ENCODE results near the gene MYO1E.
"Not testable (repeated sequence)": the region's sequence is repeated elsewhere in the genome, so short reads cannot be mapped to it uniquely, and the experiment has no call there.

Gene MYO1E

GRCh38 chr15:59290295-59291212 lies 82.1 kb downstream of the MYO1E start:
- DNase-seq: no peak

DNA sequence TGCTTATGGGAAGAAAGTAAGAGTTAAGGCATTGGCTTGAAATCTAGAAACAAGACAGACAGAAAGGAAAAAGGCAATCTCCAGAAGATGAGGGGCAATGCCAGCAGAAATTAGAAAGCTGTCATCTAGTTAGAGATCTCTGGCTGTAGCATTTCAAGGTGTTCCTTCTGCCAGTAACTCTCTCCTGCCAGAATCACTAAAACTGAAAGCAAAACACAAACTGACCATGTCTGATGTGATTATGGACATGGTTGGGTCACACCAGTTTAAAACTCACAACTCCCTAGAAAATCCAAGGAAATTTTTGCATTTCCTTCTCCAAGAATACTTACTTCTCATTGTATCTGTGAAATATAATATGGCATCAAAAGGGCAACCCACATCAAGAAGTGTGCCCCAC lies 83.1 kb downstream of the MYO1E start:
- no peak for DNase-seq

GRCh38 chr15:59283717-59284391 lies 88.8 kb downstream of the MYO1E start:
- no peak for DNase-seq

- DNase-seq: no peak
These were observed 89.9 kb downstream of the MYO1E start for GRCh38 chr15:59282515-59283337.

GRCh38 chr15:59281699-59282098 lies 91.0 kb downstream of the MYO1E start:
- no peak for DNase-seq

DNA sequence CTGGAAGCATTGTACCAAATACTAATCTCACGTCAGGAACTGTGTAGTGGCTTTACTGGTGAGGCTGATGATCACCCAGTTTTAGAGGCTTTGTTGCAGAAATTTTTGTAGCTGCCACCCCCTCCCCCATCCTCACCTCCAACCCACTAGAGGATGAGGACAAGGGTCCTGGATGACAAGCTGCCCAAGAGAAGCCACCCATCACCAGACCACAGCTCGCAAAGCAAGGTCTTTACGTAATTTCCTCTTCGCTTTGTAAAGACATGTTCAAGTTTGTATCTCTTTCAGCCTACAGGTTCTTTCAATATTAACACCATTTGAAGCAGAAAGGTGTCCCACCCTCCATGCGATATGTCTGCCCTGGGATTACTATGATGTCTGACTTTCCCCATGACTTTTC lies 91.8 kb downstream of the MYO1E start:
- no peak for DNase-seq

DNA sequence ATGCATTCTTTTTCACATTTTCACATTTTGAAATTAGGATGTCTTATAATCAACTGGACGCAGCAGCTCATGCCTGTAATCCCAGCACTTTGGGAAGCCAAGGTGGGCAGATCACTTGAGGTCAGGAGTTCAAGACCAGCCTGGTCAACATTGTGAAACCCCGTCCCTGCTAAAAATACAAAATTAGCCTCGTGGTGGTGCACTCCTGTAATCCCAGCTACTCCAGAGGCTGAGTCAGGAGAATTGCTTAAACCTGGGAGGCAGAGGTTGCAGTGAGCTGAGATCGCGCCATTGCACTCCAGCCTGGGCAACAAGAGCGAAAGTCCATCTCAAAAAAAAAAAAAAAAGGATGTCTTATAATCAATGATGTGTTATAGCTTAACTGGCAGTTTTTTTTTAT lies 92.4 kb downstream of the MYO1E start:
- DNase-seq: not testable (repeated sequence)

- DNase-seq: no peak
These were observed 93.6 kb downstream of the MYO1E start for GRCh38 chr15:59279023-59279422.

GRCh38 chr15:59278120-59278519 lies 94.6 kb downstream of the MYO1E start:
- no peak for DNase-seq

- DNase-seq: no peak
These were observed 96.2 kb downstream of the MYO1E start for GRCh38 chr15:59276225-59277178.

- no peak for DNase-seq
These were observed 98.3 kb downstream of the MYO1E start for GRCh38 chr15:59274126-59274970.

DNA sequence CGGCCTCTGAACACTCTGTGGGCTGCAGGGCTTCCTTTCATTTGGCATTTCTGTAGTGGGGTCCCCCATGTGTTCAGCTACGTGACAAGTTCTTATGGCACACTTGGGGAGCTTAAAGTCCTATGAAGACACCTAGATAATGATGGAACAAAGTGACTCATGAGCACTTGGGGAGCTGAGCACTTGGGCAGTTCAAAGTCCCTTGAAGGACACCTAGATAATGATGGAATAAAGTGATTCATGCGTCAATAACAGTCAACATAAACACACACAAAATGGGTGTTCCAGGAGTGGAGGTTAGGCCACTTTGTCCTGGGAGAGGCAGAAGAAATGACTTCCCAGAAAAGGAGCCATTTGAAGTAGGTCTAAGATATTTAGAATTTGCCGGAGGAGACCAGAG lies 99.4 kb downstream of the MYO1E start:
- no peak for DNase-seq

GRCh38 chr15:59271595-59272201 lies 101.0 kb downstream of the MYO1E start:
- no peak for DNase-seq

DNA sequence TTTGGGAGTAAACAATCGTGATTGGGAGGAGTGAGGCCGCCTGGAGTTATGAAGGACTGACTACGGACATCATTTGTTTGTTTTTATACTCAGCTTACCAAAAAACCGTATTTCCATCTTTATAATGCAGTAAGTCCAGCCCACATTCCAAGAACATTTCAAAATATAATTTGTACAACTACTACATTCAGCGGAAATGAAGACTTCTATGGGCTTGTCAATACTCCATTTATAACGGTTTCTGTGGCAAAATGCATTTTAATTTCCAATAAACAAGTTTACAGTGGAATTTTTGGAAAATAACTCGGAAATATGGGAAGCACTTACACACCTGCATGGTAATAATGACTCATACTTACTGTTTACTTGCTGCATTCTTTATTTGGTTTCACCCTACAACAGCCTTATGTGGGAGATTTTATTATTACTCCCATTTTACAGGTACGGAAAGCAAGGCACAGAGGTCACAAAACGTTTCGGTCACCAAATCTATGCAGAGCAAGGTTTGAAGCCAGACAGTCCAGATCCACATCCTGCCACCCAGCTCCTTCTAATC lies 103.7 kb downstream of the MYO1E start:
- DNase-seq: no peak

DNA sequence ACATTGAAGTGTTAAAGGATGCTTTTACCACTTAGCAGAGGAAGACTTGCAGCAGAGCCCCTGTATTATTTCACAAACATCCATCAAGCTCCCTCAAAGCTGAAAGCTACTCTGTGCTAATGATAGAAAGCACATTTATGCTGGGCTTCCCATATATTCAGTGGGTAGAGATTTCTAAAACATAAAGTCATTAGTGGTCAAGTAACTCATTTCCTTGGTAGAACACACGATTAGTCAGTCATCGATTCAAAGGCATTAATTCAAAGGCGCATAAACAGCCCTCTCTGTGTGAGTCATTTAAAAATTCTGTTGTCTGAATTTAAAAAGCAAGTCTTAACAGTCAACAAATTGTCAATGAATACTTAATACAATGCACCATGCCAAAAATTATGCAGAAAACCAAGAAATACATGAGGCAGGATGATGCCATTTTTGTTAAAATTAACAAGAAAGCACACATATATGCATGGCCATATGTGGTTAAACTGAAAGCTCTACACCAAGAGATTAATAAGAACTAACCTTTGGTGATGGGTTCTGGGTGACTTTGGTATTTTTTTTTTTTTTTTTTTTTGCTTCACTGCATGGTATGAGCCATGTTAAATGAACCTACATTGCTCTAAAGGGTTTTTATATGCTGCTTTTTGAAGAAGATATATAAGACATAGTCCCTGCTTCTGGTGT lies 104.4 kb downstream of the MYO1E start:
- DNase-seq: no peak

DNA sequence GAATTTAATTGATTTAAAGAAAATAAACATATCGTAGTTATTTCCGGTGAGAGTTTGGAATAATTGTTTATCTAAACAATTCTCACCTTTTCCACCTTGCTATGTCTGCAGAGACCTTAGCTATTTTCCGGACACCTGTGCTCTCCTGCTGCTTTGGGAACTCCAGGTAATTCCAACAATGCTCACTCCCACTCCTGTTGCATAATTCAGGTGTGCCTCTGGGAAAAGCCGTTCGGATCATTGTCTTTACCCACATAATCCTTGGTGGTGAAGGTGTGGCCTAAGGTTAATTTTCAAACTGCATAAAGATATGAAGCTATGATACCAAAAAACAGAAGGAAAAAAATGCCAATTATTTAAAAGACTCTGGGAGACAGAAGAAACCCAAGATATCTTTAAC lies 106.6 kb downstream of the MYO1E start:
- DNase-seq: no peak

- no peak for DNase-seq
These were observed 110.4 kb downstream of the MYO1E start for GRCh38 chr15:59262316-59262715.

DNA sequence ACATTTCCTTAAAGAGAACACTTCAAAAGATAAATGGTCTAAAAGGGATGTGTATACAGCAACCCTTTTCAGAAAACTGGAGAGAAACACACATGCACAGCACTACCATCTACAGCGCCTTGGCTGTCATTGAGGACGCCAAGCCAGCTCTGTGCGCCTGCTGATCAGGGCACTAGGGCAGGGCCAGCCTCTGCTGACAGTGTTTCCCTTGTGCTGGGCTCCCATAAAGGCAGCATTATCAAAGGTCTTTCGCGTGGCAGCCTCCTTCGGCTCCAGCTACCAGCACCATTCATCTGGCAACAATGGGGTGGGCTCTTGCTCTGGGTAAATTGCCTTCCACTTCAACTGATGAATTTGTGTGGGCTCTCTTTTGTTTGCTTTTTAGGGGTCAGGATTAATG lies 112.6 kb downstream of the MYO1E start:
- DNase-seq: no peak

GRCh38 chr15:59259137-59259943 lies 113.3 kb downstream of the MYO1E start:
- no peak for DNase-seq

All from NCI-H774 (cell line).